Endodermal cell (in vitro differentiated cells): Measurements from ENCODE around the gene CWC27. TPM values are rescaled to one million over a fixed set of nuclear protein-coding genes. Genes with fewer than 3 reads are reported as not detected.
A peak's percentile ranks its signal among the peaks of the same experiment; 100 is the strongest.

Source experiments
- DNase-seq: peaks from one replicate; pipeline ENCODE4 v3.0.0-alpha.2; 2017
- H3K27ac ChIP-seq: 2 replicates; pipeline ENCODE4 v1.5.1; 2013; ENCODE audit warnings: mild to moderate bottlenecking, low read depth, low read length, moderate library complexity
- H3K27me3 ChIP-seq: 2 replicates; pipeline ENCODE4 v1.6.1; 2013; ENCODE audit warnings: mild to moderate bottlenecking, low read length, moderate library complexity; ENCODE audit not compliant: insufficient read depth, control insufficient read depth, poor library complexity, severe bottlenecking
- H3K36me3 ChIP-seq: 2 replicates; pipeline ENCODE4 v1.7.0; 2013; ENCODE audit warnings: mild to moderate bottlenecking, low read length, moderate library complexity; ENCODE audit not compliant: control insufficient read depth, insufficient read depth
- H3K4me1 ChIP-seq: one replicate; pipeline ENCODE4 v1.7.0; 2013; ENCODE audit warnings: low read length; ENCODE audit not compliant: control insufficient read depth, insufficient read depth
- H3K4me3 ChIP-seq: 2 replicates; pipeline ENCODE4 v1.5.1; 2013; ENCODE audit warnings: mild to moderate bottlenecking, low read length, moderate library complexity
- H3K9ac ChIP-seq: 2 replicates; pipeline ENCODE4 v1.6.1; 2013; ENCODE audit warnings: mild to moderate bottlenecking, low read length, moderate library complexity; ENCODE audit not compliant: poor library complexity, severe bottlenecking; ENCODE audit errors: extremely low read depth
- H3K9me3 ChIP-seq: 2 replicates; pipeline ENCODE4 v1.6.1; 2013; ENCODE audit warnings: mild to moderate bottlenecking, low read length, moderate library complexity; ENCODE audit not compliant: control insufficient read depth
- H3K27ac Mint-ChIP-seq: 2 replicates; pipeline ENCODE4 v1.8.0; 2020; ENCODE audit warnings: mixed read lengths
- H3K27me3 Mint-ChIP-seq: 2 replicates; pipeline ENCODE4 v1.8.0; 2021; ENCODE audit warnings: mild to moderate bottlenecking, mixed read lengths; ENCODE audit not compliant: insufficient read depth
- H3K36me3 Mint-ChIP-seq: 2 replicates; pipeline ENCODE4 v1.8.0; 2020; ENCODE audit warnings: low read depth, mixed read lengths
- H3K4me1 Mint-ChIP-seq: 2 replicates; pipeline ENCODE4 v1.8.0; 2020; ENCODE audit warnings: mixed read lengths
- H3K4me3 Mint-ChIP-seq: 2 replicates; pipeline ENCODE4 v1.8.0; 2020; ENCODE audit warnings: mild to moderate bottlenecking, moderate library complexity, mixed read lengths
- H3K9me3 Mint-ChIP-seq: 2 replicates; pipeline ENCODE4 v1.8.0; 2020; ENCODE audit warnings: mild to moderate bottlenecking, mixed read lengths
- WGBS, 2 experiments: methylation state at CpG; one replicate each; pipeline versions ENCODE4 v1.1.5 to v1.1.7; 2013; ENCODE audit warnings: missing lambda C conversion rate in 2 of 2, mixed read lengths in 1 of 2; ENCODE audit not compliant: insufficient coverage in 1 of 2, insufficient read length in 1 of 2; 5-methylcytosine and 5-hydroxymethylcytosine counted together
- total RNA-seq, 2 donors: library from RNA; stranded (reverse); fragmentation: NEBNext Ultra II Directional in 1 of 2; extraction: Animal tissue kit (Norgen Biotek cat#: 25700) in 1 of 2; gene quantifications; 2 replicates in 1 of 2; 3 replicates in 1 of 2; pipeline ENCODE4 v1.2.1, GENCODE V29; 2021
- TF ChIP-seq, protein P1 (sequence below): fragments of 200-600 bp; sonication (generic); conservative IDR thresholded peaks from 2 replicates; pipeline ENCODE4 v1.5.0; 2021; ENCODE audit warnings: antibody characterized with exemption, mild to moderate bottlenecking

Gene CWC27
- total RNA-seq, 2 donors from 2014 or later, result 69.1 to 74.8 TPM

DNA sequence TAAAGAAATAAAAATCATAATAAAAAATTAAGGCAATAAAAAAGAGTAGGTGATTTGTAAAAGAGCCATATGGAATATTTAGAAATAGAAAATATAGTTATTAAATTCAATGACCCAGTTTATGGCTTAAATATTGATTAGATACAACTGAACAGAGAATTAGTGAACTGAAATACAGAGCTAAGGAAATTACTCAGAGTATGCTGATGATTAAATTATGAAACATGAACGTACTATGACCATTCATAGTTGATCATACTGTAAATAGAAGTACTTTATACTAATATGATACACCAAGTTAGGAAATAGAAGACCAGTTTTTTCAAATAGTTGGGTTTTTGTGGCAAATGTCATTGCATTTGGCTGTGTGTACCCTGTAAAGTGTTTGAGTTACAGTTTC, 194.5 kb downstream of the CWC27 start:
- no peak overlapping the region for H3K9ac ChIP-seq
- H3K36me3 Mint-ChIP-seq, result peaks cover 22% of the 10 kb centered on the region
- H3K4me3 ChIP-seq, result peak overlapping the region; percentile 8
- TF ChIP-seq, protein P1, sequence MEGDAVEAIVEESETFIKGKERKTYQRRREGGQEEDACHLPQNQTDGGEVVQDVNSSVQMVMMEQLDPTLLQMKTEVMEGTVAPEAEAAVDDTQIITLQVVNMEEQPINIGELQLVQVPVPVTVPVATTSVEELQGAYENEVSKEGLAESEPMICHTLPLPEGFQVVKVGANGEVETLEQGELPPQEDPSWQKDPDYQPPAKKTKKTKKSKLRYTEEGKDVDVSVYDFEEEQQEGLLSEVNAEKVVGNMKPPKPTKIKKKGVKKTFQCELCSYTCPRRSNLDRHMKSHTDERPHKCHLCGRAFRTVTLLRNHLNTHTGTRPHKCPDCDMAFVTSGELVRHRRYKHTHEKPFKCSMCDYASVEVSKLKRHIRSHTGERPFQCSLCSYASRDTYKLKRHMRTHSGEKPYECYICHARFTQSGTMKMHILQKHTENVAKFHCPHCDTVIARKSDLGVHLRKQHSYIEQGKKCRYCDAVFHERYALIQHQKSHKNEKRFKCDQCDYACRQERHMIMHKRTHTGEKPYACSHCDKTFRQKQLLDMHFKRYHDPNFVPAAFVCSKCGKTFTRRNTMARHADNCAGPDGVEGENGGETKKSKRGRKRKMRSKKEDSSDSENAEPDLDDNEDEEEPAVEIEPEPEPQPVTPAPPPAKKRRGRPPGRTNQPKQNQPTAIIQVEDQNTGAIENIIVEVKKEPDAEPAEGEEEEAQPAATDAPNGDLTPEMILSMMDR, result no peak
- H3K27me3 Mint-ChIP-seq, result no peaks in the 10 kb centered on the region
- H3K36me3 ChIP-seq, result peaks cover 22% of the 10 kb centered on the region
- H3K4me1 ChIP-seq, result no peaks in the 10 kb centered on the region
- H3K27me3 ChIP-seq, result no peaks in the 10 kb centered on the region
- H3K9me3 ChIP-seq, result peaks cover 32% of the 10 kb centered on the region
- peaks cover 18% of the 10 kb centered on the region for H3K9me3 Mint-ChIP-seq
- no peak overlapping the region for H3K4me3 Mint-ChIP-seq
- no CpG with 5 or more reads among the region's 1 CpG for WGBS, 2 experiments
- no peaks in the 10 kb centered on the region for H3K4me1 Mint-ChIP-seq
- DNase-seq, result no peak
- H3K27ac ChIP-seq, result no peak overlapping the region
- no peak overlapping the region for H3K27ac Mint-ChIP-seq

DNA sequence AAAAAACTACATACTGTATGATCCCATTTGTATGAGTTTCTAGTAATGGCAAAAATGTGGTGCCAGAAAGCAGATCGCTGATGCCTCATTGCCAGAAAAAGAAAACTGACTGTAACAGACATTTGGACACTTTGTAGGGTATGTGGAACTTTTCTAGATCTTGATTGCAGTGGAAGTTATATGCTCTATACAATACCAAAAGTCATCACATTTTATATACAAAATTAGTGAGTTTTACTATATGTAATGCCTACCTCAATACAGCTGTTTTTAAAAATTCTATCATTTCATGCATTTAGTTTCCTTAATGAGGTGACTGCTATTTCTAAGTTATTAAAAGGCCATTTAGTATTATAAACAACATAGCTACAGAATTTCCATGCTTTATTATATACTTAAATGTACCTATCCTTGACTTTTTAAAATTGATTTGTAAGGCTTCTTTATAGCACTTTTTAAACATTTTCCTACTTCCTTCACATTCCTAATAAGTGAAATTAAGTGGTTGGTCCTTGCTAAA, 199.9 kb downstream of the CWC27 start:
- Histone ChIP-seq H3K9ac (no peak overlapping the region), H3K4me1 (no peaks in the 10 kb centered on the region), H3K9me3 (peaks cover 23% of the 10 kb centered on the region), H3K4me3 (no peak overlapping the region), H3K27ac (no peak overlapping the region), H3K27me3 (no peaks in the 10 kb centered on the region), H3K36me3 (peaks cover 40% of the 10 kb centered on the region)
- Mint-ChIP-seq H3K4me1 (no peaks in the 10 kb centered on the region), H3K36me3 (peaks cover 33% of the 10 kb centered on the region), H3K27me3 (no peaks in the 10 kb centered on the region), H3K4me3 (no peak overlapping the region), H3K9me3 (peaks cover 5% of the 10 kb centered on the region), H3K27ac (no peak overlapping the region)
- DNase-seq, result no peak
- TF ChIP-seq, protein P1, result no peak
- 100% methylated on average over 1 of the region's 1 CpG; no CpG with 5 or more reads in 1 of the 2 experiments for WGBS, 2 experiments

DNA sequence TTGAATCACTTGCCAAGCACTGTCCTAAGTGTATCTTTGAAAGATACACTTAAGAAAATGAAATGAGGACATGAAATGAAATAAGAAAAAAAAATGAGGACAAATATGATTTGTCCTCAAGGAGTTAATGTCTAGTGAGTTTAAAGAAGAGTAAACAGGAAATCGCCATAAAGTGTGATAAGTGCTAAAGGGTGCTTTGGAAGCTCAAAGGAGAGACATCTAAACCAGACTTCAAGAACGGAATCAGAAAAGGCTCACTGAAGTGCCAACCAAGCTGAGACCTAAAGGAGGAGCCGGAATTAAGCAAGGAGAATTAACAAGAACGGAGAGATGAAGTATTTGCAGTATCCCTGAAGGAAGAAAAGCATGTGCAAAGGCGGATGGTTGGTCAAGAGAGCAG, 200.8 kb downstream of the CWC27 start:
- Histone ChIP-seq H3K9me3 (peaks cover 23% of the 10 kb centered on the region), H3K9ac (no peak overlapping the region), H3K36me3 (peaks cover 44% of the 10 kb centered on the region), H3K4me1 (no peaks in the 10 kb centered on the region), H3K27ac (no peak overlapping the region), H3K27me3 (no peaks in the 10 kb centered on the region), H3K4me3 (no peak overlapping the region)
- TF ChIP-seq, protein P1, result no peak
- 93 to 95% methylated on average over 5 of the region's 5 CpGs for WGBS, 2 experiments
- Mint-ChIP-seq H3K4me1 (no peaks in the 10 kb centered on the region), H3K4me3 (no peak overlapping the region), H3K27ac (no peak overlapping the region), H3K27me3 (no peaks in the 10 kb centered on the region), H3K36me3 (peaks cover 38% of the 10 kb centered on the region), H3K9me3 (peaks cover 5% of the 10 kb centered on the region)
- DNase-seq, result no peak
